Upper lobe of right lung (tissue), 1 donor: Measurements from ENCODE around the gene NFAT5. TPM values are rescaled to one million over a fixed set of nuclear protein-coding genes. Genes with fewer than 3 reads are reported as not detected.
"Not testable (repeated sequence)": the region's sequence is repeated elsewhere in the genome, so short reads cannot be mapped to it uniquely, and the experiment has no call there.

Experiments
- ATAC-seq: fragments of 200-7000 bp; cut with Tn5 transposase; one replicate; pipeline ENCODE4 v1.9.1; 2020; ENCODE audit warnings: mild to moderate bottlenecking, moderate library complexity
- DNase-seq: peaks from one replicate; pipeline ENCODE4 v3.0.0-alpha.2; 2020
- H3K27ac ChIP-seq: fragments of 200-600 bp; one replicate; pipeline ENCODE4 v1.8.0; 2022
- H3K27me3 ChIP-seq: fragments of 200-600 bp; one replicate; pipeline ENCODE4 v1.8.0; 2022; ENCODE audit warnings: mild to moderate bottlenecking
- H3K36me3 ChIP-seq: fragments of 200-600 bp; one replicate; pipeline ENCODE4 v1.8.0; 2022
- H3K4me1 ChIP-seq: fragments of 200-600 bp; one replicate; pipeline ENCODE4 v1.8.0; 2022
- H3K4me3 ChIP-seq: fragments of 200-600 bp; one replicate; pipeline ENCODE4 v1.8.0; 2022; ENCODE audit warnings: mild to moderate bottlenecking
- H3K9me3 ChIP-seq: fragments of 200-600 bp; one replicate; pipeline ENCODE4 v1.8.0; 2022
- intact Hi-C: fragments of 100-400 bp; cut with DNase I; formaldehyde crosslinking; loops from one replicate; pipeline ENCODE4 v1.11.0; 2022
- total RNA-seq: library from RNA; stranded (reverse); fragmentation: NEBNext Ultra II Directional; extraction: Animal tissue kit (Norgen Biotek cat#: 25700); gene quantifications from one replicate; pipeline ENCODE4 v1.2.1, GENCODE V29; 2021
- TF ChIP-seq, protein P1 (sequence below): fragments of 200-600 bp; IDR thresholded peaks from one replicate; pipeline ENCODE4 v1.8.0; 2022; ENCODE audit warnings: antibody characterized with exemption
- donor health status: DM: no; HTN: yes; CAD: no; lungs with severe emphysema.

Gene NFAT5
- total RNA-seq, 1 donor from 2014 or later: 62.3 TPM

- DNase-seq: no peak
- Histone ChIP-seq H3K27me3 (no peaks in the 10 kb centered on the region), H3K4me1 (peaks cover 2% of the 10 kb centered on the region), H3K27ac (no peak overlapping the region), H3K36me3 (no peaks in the 10 kb centered on the region), H3K4me3 (no peak overlapping the region), H3K9me3 (no peaks in the 10 kb centered on the region)
- intact Hi-C loops: no loop called here
- TF ChIP-seq, protein P1, sequence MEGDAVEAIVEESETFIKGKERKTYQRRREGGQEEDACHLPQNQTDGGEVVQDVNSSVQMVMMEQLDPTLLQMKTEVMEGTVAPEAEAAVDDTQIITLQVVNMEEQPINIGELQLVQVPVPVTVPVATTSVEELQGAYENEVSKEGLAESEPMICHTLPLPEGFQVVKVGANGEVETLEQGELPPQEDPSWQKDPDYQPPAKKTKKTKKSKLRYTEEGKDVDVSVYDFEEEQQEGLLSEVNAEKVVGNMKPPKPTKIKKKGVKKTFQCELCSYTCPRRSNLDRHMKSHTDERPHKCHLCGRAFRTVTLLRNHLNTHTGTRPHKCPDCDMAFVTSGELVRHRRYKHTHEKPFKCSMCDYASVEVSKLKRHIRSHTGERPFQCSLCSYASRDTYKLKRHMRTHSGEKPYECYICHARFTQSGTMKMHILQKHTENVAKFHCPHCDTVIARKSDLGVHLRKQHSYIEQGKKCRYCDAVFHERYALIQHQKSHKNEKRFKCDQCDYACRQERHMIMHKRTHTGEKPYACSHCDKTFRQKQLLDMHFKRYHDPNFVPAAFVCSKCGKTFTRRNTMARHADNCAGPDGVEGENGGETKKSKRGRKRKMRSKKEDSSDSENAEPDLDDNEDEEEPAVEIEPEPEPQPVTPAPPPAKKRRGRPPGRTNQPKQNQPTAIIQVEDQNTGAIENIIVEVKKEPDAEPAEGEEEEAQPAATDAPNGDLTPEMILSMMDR: no peak
- ATAC-seq: no peak
Measured at GRCh38 chr16:69544088-69544487, 21.7 kb upstream of the NFAT5 start.

- ATAC-seq, H3K27ac ChIP-seq, H3K4me1 ChIP-seq, H3K36me3 ChIP-seq, H3K27me3 ChIP-seq, DNase-seq, intact Hi-C loops, H3K9me3 ChIP-seq, H3K4me3 ChIP-seq: not testable (repeated sequence)
Measured at GRCh38 chr16:69546663-69547062, 19.1 kb upstream of the NFAT5 start.

- DNase-seq (no peak), ATAC-seq (no peak)
- no peaks in the 10 kb centered on the region for H3K27me3 ChIP-seq
- intact Hi-C loops: no loop called here
- no peak overlapping the region for H3K27ac ChIP-seq
- H3K36me3 ChIP-seq: no peaks in the 10 kb centered on the region
- H3K9me3 ChIP-seq: no peaks in the 10 kb centered on the region
- H3K4me3 ChIP-seq: no peak overlapping the region
- no peaks in the 10 kb centered on the region for H3K4me1 ChIP-seq
- TF ChIP-seq, protein P1: no peak
Measured at GRCh38 chr16:69553332-69553731, 12.4 kb upstream of the NFAT5 start.

DNA sequence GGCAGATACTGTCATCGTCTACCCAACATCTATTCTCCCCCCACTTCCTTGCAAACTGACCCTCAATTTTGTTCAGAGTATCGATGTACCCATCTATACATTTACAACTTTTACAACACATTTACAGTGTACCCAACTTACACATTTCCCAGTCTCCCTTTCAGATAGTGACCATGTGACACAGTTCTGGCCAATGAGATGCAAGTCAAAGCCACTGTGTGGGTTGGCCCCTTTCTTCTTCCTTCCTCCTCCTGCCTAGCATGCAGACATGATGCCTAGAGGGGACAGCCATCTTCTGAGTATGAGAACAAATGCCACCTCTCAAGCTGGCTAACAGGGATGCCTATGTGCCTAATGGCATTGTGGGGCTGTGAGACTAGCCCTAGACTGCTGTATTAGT lies 11.3 kb upstream of the NFAT5 start:
- intact Hi-C loops: no loop called here

GRCh38 chr16:69555437-69555836 lies 10.3 kb upstream of the NFAT5 start:
- Histone ChIP-seq H3K27ac (no peak overlapping the region), H3K27me3 (no peaks in the 10 kb centered on the region), H3K4me1 (no peaks in the 10 kb centered on the region), H3K4me3 (no peak overlapping the region), H3K9me3 (no peaks in the 10 kb centered on the region), H3K36me3 (no peaks in the 10 kb centered on the region)
- ATAC-seq (peak; percentile 66), DNase-seq (no peak)
- intact Hi-C loops: no loop called here
- TF ChIP-seq, protein P1: no peak

More for the DNA sequence above, 11.3 kb upstream of the NFAT5 start:
- H3K27me3 ChIP-seq: no peaks in the 10 kb centered on the region
- TF ChIP-seq, protein P1: no peak
- H3K4me3 ChIP-seq: no peak overlapping the region
- no peaks in the 10 kb centered on the region for H3K36me3 ChIP-seq
- DNase-seq (no peak), ATAC-seq (no peak)
- H3K4me1 ChIP-seq: no peaks in the 10 kb centered on the region
- no peaks in the 10 kb centered on the region for H3K9me3 ChIP-seq
- H3K27ac ChIP-seq: no peak overlapping the region

DNA sequence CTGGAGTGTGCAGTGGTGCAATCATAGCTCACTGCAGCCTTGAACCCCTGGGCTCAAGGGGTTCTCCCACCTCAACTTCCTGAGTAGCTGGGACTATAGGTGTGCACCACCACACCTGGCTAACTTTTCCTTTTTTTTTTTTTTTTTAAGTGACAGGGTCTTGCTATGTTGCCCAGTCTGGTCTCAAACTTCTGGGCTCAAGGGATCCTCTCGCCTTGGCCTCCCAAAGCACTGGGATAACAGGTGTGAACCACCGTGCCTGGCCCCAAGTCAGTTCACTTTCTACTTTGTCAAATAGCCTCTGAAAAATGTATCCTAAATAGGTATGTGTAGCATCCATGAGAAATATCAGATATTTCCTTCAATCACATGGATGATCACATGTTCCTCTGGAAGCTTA lies 9.9 kb upstream of the NFAT5 start:
- no peak for ATAC-seq
- intact Hi-C loops: no loop called here
- Histone ChIP-seq H3K27me3 (no peaks in the 10 kb centered on the region), H3K9me3 (no peaks in the 10 kb centered on the region), H3K27ac (no peak overlapping the region), H3K4me3 (no peak overlapping the region), H3K36me3 (no peaks in the 10 kb centered on the region), H3K4me1 (no peaks in the 10 kb centered on the region)
- DNase-seq: no peak
- TF ChIP-seq, protein P1: no peak
